Renal cortical epithelial cell (primary cell): ENCODE results near the gene TUBGCP5. TPM values are rescaled to one million over a fixed set of nuclear protein-coding genes. Genes with fewer than 3 reads are reported as not detected.

Source experiments
- DNase-seq: peaks from one replicate; pipeline ENCODE4 v3.0.0-alpha.2; 2011; ENCODE audit warnings: low read depth
- total RNA-seq: library from RNA; depleted of rRNA; stranded (reverse); fragments of >200 nt; gene quantifications from 2 replicates; pipeline ENCODE4 v1.2.3, GENCODE V29; 2014

The TUBGCP5 gene
- total RNA-seq, 1 donor from 2014 or later, result 21.9 TPM

GRCh38 chr15:22978691-22979237 lies 60.6 kb downstream of the TUBGCP5 start:
- DNase-seq, result no peak

- no peak for DNase-seq
These were observed 64.6 kb downstream of the TUBGCP5 start for GRCh38 chr15:22974745-22975144.

- no peak for DNase-seq
These were observed 65.4 kb downstream of the TUBGCP5 start for GRCh38 chr15:22973987-22974386.

- no peak for DNase-seq
These were observed 66.1 kb downstream of the TUBGCP5 start for GRCh38 chr15:22973286-22973685.

GRCh38 chr15:22969489-22969888 lies 69.9 kb downstream of the TUBGCP5 start:
- DNase-seq, result no peak

GRCh38 chr15:22968366-22968765 lies 71.0 kb downstream of the TUBGCP5 start:
- DNase-seq, result peak; percentile 86

- DNase-seq, result no peak
These were observed 72.1 kb downstream of the TUBGCP5 start for GRCh38 chr15:22967084-22967770.

- DNase-seq, result no peak
These were observed 72.9 kb downstream of the TUBGCP5 start for GRCh38 chr15:22966321-22967083.

GRCh38 chr15:22963641-22964040 lies 75.7 kb downstream of the TUBGCP5 start:
- no peak for DNase-seq

GRCh38 chr15:22962611-22963010 lies 76.8 kb downstream of the TUBGCP5 start:
- DNase-seq, result no peak

- no peak for DNase-seq
These were observed 77.6 kb downstream of the TUBGCP5 start for GRCh38 chr15:22961762-22962161.

GRCh38 chr15:22960556-22960955 lies 78.8 kb downstream of the TUBGCP5 start:
- no peak for DNase-seq

GRCh38 chr15:22960126-22960525 lies 79.2 kb downstream of the TUBGCP5 start:
- no peak for DNase-seq

GRCh38 chr15:22959321-22960101 lies 79.9 kb downstream of the TUBGCP5 start:
- DNase-seq, result no peak

GRCh38 chr15:22958487-22959280 lies 80.7 kb downstream of the TUBGCP5 start:
- DNase-seq, result no peak

GRCh38 chr15:22956978-22957260 lies 82.5 kb downstream of the TUBGCP5 start:
- DNase-seq, result no peak

- no peak for DNase-seq
These were observed 83.0 kb downstream of the TUBGCP5 start for GRCh38 chr15:22956257-22956977.

- DNase-seq, result no peak
These were observed 83.7 kb downstream of the TUBGCP5 start for GRCh38 chr15:22955544-22956119.

GRCh38 chr15:22954798-22955543 lies 84.4 kb downstream of the TUBGCP5 start:
- DNase-seq, result no peak

GRCh38 chr15:22954326-22954725 lies 85.0 kb downstream of the TUBGCP5 start:
- DNase-seq, result no peak
